ENCODE measurements around the gene HIPK2. TPM values are rescaled to one million over a fixed set of nuclear protein-coding genes. Genes with fewer than 3 reads are reported as not detected.

HIPK2 gene
- total RNA-seq, 2 donors from 2014 or later, result 54.4 to 72.7 TPM

- no peak for DNase-seq (ENCODE audit: low spot score)
- Histone ChIP-seq H3K4me3 (no peak overlapping the region), H3K36me3 (peaks cover 3 to 4% of the 10 kb centered on the region in 2 donors), H3K27ac (no peak overlapping the region), H3K4me1 (replicated peaks) (no peaks in the 10 kb centered on the region), H3K27me3 (replicated peaks; ENCODE audit: insufficient read depth) (no peaks in the 10 kb centered on the region), H3K9me3 (no peaks in the 10 kb centered on the region)
- intact Hi-C loops (cut with DNase I), result no loop called here
- WGBS, result 97% methylated on average over 7 of the region's 7 CpGs
- TF ChIP-seq CTCF (IDR thresholded peaks at IDR 0.05) (no peak), POLR2A (IDR thresholded peaks at IDR 0.05) (no peak), POLR2AphosphoS5 (IDR thresholded peaks at IDR 0.05) (no peak)
Observed at GRCh38 chr7:139587535-139587934, 190.3 kb downstream of the HIPK2 start.

DNA sequence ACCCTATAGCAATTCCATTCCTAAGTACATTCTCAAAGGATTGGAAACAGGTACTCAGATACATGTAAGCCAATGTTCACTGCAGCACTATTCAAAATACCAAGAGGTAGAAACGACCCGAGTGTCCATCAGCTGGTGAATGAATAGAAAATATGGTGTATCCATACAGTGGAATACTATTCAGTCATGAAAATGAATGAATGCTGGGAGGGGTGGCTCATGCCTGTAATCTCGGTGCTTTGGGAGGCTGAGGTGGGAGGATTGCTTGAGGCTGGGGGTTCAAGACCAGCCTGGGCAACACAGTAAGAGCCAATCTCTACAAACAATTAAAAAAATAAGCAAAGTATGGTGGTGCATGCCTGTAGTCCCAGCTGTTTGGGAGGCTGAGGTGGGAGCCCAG lies 191.5 kb downstream of the HIPK2 start:
- 93% methylated on average over 3 of the region's 3 CpGs for WGBS
- intact Hi-C loops (cut with DNase I), result no loop called here
- no peaks in the 10 kb centered on the region for H3K27me3 ChIP-seq (replicated peaks; ENCODE audit: insufficient read depth)
- no peak for DNase-seq (ENCODE audit: low spot score)
- no peak overlapping the region for H3K4me3 ChIP-seq
- no peaks in the 10 kb centered on the region for H3K9me3 ChIP-seq
- H3K36me3 ChIP-seq, result peaks cover 7% of the 10 kb centered on the region in 2 donors
- no peak overlapping the region for H3K27ac ChIP-seq
- H3K4me1 ChIP-seq (replicated peaks), result no peaks in the 10 kb centered on the region
- no peak for TF ChIP-seq POLR2A (IDR thresholded peaks at IDR 0.05)
- no peak for TF ChIP-seq POLR2AphosphoS5 (IDR thresholded peaks at IDR 0.05)
- TF ChIP-seq CTCF (IDR thresholded peaks at IDR 0.05), result no peak

DNA sequence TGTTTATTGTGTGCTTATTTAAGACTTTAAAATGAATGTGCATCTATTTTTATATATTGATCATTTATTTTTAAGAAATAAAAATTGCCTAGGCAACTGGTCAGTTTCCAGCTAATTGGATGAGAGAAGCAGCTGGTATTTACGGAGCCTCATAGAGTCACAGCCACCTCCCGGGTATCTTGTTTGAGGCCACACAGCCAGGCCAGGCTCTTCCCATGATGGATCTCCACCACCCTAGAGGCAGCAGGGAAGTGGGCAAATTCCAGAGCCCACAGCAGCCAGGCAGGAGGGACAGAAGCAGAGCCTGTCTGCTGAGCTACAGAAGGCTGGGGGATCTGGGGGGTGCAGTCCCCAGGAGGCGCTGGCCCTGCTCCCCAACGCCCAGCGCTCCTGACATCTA lies 192.8 kb downstream of the HIPK2 start:
- WGBS, result 70% methylated on average over 5 of the region's 5 CpGs
- Histone ChIP-seq H3K4me1 (replicated peaks) (no peaks in the 10 kb centered on the region), H3K4me3 (no peak overlapping the region), H3K36me3 (peaks cover 7% of the 10 kb centered on the region in 2 donors), H3K27me3 (replicated peaks; ENCODE audit: insufficient read depth) (no peaks in the 10 kb centered on the region), H3K27ac (no peak overlapping the region), H3K9me3 (no peaks in the 10 kb centered on the region)
- no peak for DNase-seq (ENCODE audit: low spot score)
- intact Hi-C loops (cut with DNase I), result no loop called here
- TF ChIP-seq POLR2A (IDR thresholded peaks at IDR 0.05) (no peak), POLR2AphosphoS5 (IDR thresholded peaks at IDR 0.05) (no peak)

DNA sequence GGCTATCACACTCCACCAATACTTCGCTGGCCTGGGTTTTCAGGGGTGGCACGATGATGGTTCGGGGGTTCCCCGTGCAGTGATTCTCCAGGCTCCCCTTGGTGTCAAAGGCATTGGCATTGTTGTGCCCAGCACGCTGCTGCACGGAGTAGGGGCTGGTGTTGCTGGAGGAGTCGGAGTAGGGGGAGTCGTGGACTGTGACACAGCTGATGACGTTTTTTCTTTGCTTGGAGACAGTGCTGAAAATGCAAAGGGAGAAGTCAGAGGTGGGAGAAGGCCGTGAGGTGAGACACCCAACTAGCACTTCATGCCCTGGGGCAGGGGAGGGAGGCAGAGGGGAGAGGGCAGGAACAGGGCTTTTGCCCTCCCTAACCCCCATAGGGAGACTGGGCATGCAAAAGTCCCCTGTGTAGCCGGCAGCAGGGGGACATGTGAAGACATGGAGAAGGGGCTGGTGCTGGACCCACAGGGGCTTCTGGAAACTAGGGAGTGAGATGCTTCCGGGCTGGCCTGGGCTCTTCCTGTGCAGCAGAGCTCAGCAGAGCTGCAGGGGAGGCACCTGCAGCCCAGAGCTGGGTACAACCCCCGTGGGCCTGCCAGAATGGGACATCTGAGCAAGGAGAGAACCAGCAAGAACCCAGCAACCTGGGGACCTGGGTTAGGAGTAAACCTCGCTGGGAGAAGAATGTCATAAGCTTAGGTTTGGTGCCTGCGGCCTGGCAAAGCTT lies 193.8 kb downstream of the HIPK2 start:
- no peak for DNase-seq (ENCODE audit: low spot score)
- Histone ChIP-seq H3K27me3 (replicated peaks; ENCODE audit: insufficient read depth) (no peaks in the 10 kb centered on the region), H3K9me3 (no peaks in the 10 kb centered on the region), H3K4me1 (replicated peaks) (no peaks in the 10 kb centered on the region), H3K36me3 (peaks cover 7% of the 10 kb centered on the region in 2 donors), H3K27ac (no peak overlapping the region), H3K4me3 (no peak overlapping the region)
- 93% methylated on average over 15 of the region's 15 CpGs for WGBS
- intact Hi-C loops (cut with DNase I), result no loop called here
- TF ChIP-seq CTCF (IDR thresholded peaks at IDR 0.05) (no peak), POLR2AphosphoS5 (IDR thresholded peaks at IDR 0.05) (no peak), POLR2A (IDR thresholded peaks at IDR 0.05) (no peak)

GRCh38 chr7:139582671-139583155 lies 195.1 kb downstream of the HIPK2 start:
- no peak for TF ChIP-seq POLR2A (IDR thresholded peaks at IDR 0.05)
- TF ChIP-seq CTCF (IDR thresholded peaks at IDR 0.05), result no peak
- no peak for TF ChIP-seq POLR2AphosphoS5 (IDR thresholded peaks at IDR 0.05)
- intact Hi-C loops (cut with DNase I), result no loop called here

More at GRCh38 chr7:139582671-139583155, 195.1 kb downstream of the HIPK2 start:
- Histone ChIP-seq H3K27me3 (replicated peaks; ENCODE audit: insufficient read depth) (no peaks in the 10 kb centered on the region), H3K36me3 (peaks cover 7% of the 10 kb centered on the region in 2 donors), H3K4me1 (replicated peaks) (no peaks in the 10 kb centered on the region), H3K4me3 (no peak overlapping the region), H3K9me3 (no peaks in the 10 kb centered on the region), H3K27ac (no peak overlapping the region)
- WGBS, result 92% methylated on average over 14 of the region's 14 CpGs
- no peak for DNase-seq (ENCODE audit: low spot score)
